Measurements from ENCODE around the gene HOATZ. TPM values are rescaled to one million over a fixed set of nuclear protein-coding genes. Genes with fewer than 3 reads are reported as not detected.
A peak's percentile ranks its signal among the peaks of the same experiment; 100 is the strongest.

HOATZ gene
- total RNA-seq, 1 experiment from 2014 or later, result not detected

DNA sequence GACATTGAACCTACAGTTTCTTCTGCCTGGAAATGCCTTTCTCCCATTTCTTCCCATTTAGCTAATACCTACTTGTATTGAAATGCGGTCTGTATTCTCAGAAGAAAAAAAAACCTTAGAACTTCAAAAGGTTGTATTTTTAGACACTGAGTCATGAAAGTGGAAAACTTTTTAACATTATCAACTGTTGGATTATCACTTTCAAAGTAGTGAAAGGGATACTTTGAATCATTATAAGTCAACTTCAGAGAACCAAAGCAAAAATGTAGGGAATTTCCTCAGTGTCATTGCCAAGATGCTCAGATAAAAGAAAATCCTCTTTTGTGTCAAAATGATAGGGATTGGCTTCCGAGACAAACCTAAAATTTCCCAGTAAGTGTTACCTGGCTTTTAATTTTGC is 6.6 kb downstream of the HOATZ start:
- peak; percentile 63 for DNase-seq (ENCODE audit: low read depth)

DNA sequence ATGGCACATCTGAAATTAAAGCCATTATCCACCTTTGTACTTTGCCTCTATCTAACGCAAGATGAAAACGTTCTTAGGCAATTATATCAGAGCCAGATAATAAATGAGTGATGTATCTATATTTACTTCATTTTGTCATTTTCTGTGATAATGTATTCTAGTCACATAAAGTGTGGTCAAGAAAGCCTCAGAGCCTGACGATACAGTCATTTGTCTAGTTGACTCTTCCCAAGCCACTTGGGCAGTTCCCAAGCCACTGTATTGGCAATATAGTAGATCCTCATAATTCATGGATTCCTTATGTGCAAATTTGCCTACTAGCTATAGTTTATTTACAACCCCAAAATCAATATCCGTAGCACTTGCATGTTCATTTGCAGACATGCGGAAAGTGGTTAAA is 7.8 kb downstream of the HOATZ start:
- DNase-seq (ENCODE audit: low read depth), result no peak

DNA sequence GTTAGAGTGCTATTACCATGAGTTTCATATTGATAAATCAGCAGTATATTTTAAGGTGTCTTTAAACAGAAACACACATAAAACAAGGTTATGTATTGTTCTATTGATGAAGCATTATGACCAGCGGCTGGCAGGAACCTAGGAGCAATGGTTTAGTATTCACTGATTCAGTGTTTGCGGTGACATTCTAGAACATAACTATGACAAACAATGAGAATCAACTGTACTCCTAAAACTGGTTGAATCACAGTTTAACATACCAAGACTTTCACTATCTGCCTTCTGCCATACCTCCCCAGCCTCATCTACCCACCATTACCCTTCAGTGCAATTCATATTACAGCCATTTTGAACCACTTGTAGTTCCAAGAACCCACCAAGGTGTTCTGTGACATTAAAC is 8.8 kb downstream of the HOATZ start:
- DNase-seq (ENCODE audit: low read depth), result no peak

DNA sequence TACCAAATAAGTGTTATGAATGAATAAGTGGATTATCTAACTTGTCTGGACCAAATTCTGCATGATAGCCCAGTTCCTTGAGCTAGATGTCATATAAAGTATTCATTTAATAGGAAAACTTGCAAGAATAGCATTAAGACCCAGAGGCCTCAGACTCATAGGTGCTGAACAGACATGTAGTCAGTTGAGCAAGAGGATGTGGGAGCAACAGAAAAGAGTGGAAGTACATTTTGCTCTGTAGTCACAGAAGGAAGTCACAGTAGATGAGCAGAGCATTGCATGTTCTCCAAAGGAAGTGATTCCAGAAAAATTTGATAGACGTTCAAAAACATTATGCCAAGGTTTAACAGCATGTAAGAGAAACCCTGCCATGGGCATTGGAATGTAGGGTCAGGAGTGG is 9.5 kb downstream of the HOATZ start:
- DNase-seq (ENCODE audit: low read depth), result no peak

DNA sequence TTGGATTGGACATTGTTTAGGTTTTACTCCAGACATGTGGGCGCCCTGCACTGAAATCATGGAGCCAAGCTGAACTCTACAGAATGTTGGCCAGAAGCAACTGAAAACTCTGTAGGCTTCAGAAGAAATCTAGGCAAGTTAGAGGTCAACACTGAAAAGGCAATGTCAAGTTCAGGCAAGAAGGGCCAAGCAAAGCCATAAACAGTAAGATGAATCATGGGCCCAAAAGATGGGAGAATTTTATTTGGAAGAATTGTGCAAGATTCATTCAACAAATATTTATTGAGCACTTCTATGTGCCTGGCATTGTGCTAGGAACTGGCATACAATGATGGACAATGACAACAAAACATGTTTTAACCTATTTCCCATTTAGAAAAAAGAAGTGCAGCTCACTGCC is 10.9 kb downstream of the HOATZ start:
- no peak for DNase-seq (ENCODE audit: low read depth)

DNA sequence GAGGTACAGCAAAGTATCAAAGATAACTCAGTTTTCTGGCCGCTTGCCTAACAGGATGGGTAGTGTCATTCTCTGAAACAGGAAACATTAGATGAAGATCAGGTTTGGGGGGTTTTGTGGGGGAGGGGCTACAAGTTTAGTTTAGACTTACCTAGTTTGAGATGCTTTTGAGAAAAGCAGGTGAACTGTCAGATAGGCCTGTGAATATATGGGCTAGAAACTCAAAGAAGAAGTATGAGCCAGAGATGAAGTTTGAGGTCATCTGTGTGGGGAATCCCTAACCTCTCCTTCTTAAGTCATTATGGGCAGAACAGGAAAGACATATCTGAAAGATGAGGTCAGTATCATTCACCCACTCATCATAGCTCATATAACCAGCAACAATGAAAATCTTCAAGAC is 11.9 kb downstream of the HOATZ start:
- peak; percentile 62 for DNase-seq (ENCODE audit: low read depth)

DNA sequence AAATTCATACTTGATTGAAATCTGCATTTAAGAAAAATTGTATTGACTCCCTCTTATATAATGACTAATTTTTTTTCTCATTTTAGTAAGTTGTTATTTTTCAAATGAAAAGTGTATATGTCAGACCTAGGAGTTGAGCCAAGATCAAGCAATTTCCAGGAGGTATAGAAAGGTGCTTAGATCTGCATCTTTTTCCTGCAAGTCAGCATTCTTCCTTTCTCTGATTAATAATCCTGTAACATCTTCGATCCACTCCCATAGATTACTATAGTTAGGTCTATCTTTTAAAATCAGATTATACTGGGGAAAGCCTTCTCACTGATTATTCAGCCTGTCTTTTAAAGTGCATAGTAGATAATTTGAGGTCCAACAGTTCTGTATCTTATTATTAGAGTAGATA is 12.7 kb downstream of the HOATZ start:
- DNase-seq (ENCODE audit: low read depth), result no peak

DNA sequence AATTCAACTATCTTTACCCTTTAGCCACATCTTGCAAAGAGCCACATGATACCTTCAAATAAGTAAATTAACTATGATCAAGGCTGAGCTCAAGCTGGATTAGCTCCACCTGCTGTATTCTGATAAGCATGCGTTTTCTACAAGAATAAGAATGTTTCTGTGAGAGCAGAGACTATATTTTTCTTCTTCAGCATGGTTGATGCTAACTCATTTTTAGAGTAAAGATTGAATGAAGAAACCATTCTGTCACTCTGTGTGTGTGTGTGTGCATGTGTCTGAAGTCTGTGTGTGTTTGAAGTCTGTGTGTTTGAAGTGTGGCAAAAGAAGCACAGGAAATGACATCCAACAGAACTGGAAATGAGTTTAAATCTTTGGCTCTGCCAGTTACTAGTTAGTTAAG is 14.0 kb downstream of the HOATZ start:
- DNase-seq (ENCODE audit: low read depth), result peak; percentile 23

DNA sequence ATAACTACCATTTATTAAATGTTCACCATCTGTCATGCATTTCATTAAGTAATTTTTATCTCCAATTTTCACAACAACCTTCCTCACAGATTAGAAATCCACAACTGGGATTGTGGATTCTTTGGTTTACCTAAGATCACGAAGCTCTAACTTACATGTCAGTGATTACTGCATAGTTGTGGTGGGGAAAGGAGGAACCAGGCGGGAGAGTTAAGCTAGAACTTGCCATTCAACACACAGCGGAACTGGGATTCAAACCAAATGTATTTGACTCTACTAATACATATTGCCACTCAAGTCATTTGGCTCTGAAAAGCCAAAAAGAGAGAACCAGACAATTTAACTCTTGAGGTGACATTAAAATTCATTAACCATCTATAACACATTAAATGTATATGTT is 15.5 kb downstream of the HOATZ start:
- DNase-seq (ENCODE audit: low read depth), result peak; percentile 62

DNA sequence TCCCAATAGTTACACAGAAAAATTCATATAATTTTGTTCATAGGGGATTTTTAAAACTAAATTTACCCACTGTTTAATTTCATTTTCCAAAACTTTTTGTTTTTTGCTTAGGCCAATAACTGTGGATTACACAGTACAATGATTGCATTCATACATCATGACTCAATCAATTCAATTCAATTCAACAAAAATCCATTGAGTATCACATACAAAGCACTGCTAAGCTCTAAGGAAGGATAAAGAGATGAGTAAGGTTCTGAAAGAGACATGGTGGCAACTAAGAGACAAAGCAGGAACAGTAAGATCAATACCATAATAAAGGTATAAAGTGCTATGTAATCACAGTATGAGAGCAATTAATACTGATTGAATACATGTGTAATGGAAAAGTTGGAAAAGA is 16.6 kb downstream of the HOATZ start:
- DNase-seq (ENCODE audit: low read depth), result peak; percentile 37

DNA sequence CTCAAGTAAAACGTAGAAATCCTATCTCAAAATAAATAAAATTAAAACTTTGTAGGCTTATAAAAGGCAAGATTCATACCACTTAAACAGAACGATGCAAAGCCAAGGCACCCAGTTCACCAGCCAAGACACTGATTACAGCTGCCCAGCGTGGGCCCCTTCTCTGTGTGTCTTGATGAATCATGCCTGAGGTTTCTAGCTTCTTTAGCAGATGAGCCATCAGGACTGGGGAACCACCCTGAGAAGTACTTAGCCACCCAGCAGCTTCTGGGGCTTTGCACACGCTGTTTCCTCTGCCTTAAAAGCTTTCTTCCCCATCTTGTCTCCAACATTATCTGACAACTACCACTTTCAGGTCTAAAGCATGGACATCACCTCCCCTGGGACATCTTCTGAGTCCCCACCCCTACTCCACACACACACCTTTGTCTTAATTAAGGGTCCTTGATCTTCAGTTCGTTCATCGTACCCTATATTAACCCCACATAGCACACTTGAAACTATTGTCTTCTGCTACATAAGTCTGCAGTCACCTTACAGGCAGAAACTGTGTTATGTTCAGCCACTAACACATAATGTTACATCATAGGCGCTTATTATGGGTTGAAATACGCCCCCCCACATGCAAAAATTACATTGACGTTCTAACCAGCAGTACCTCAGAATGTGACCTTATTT is 17.2 kb downstream of the HOATZ start:
- DNase-seq (ENCODE audit: low read depth), result peak; percentile 92

DNA sequence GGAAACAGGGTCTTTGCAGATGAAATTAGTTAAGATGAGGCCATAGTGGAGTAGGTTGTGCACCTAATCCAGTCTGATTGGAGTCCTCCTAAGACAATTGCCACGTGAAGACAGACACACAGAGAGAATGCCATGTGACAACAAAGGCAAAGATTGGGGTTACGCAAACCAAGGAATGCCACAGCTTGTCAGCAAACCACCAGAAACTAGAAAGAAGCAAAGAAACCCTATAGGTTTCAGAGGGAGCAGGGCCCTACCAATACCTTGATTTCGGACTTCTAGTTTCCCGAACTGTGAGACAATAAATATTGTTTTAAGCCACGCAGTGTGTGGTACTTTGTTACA is 17.8 kb downstream of the HOATZ start:
- peak; percentile 22 for DNase-seq (ENCODE audit: low read depth)

DNA sequence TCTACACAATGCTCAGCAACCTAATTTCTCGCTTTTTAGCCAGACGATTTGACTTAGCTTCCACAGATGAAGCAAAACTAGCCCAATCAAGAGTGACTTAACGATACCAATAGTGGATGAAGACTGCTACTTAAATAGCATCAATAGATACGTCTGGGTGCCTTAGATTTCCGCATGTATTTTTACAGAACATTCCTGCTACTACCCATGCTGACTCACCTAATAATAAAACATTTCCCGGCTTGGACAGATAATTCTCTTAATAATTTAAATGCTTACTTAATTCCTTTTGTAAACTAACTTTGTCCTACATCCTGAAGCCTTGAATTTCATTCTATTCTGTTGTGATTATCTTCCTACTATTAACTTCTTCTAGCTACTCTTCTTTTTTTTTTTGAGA is 20.7 kb downstream of the HOATZ start:
- DNase-seq (ENCODE audit: low read depth), result no peak

DNA sequence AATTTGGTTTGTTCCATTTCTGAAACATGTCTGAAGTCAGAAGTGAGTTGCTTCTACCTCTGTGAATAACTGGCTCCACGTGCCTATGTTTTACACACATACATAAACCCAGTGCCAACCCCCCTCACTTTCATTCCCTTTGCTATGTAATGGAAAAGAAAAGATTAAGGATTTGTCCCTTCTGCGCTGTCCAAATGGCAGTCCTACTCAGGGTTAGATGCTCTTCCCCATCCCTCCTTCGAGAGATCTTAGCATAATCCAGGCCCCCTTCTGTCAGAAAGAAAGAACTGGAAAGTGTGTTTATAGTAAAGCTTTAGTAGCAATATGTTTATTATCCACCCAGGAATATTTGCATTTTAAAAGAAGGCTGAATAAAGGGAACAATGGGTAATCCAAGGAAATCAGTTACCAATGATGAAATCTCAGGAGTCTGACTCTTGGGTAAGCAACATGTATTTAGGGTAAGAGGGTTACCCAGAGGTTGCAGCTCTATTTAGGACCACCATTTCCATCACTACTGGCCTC is 22.8 kb downstream of the HOATZ start:
- DNase-seq (ENCODE audit: low read depth), result no peak

DNA sequence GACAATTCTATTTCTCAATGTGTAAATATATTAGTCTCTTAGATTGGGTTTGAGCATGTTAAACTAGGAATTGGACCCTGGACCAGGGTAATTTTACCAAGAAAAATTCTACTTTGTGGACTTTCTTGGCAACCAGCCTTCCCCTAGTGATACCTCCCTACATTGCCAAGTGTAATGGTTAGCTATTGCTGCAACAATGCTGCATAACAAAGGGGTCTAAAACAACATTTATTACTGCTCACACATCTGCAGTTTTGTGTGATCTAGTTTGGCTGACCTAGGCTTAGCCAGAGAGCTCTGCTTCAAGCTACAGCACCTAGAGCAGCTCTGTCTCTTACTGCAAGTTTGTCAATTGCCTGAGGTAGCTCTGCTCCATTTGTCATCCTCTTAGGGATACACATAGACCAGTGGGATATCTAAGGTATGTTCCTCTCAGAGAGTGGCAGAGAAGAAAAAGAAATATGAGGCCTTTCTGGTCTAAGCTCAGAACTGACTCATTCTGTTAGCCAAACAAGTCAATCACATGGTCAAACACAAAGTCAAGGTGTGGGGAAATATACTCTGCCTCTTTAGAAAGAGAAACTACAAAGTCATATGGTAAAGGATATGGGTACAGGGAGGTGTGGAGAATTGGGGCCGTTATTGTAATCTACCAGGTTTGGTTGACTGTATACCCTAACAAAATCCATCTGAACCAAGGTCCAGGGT is 24.0 kb downstream of the HOATZ start:
- no peak for DNase-seq (ENCODE audit: low read depth)

DNA sequence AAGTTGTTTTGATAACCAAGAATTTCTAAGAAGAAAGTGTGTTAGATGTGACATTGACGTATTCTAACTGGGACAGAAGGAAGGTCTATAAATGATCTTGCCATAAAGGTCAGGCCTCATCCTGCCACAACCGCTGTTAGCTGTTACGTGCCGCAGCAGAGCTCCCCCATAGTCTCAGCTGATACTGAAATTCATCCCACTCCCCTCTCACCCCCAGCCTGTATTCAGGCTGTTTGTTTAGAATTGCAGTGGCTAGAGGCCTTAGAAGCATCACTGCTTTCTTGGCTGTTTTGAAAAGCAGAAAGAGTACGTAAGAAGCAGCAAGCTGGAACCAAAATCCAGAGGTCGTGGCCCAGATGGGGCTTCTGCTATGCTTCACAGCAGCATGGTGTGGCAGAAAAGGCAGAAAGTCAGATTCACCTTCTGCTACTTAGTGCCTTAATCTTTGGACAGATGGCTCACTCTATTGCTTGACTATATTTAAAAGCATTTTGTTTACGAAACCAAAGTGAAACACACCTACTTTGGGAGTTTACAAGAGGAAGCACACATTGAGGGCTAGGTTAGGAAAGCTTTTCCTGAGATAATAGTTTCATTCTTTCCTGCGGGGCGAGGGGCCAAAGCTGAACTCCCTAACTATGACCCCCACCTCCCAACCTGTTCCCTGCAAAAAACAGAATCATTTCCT is 25.0 kb downstream of the HOATZ start:
- no peak for DNase-seq (ENCODE audit: low read depth)

DNA sequence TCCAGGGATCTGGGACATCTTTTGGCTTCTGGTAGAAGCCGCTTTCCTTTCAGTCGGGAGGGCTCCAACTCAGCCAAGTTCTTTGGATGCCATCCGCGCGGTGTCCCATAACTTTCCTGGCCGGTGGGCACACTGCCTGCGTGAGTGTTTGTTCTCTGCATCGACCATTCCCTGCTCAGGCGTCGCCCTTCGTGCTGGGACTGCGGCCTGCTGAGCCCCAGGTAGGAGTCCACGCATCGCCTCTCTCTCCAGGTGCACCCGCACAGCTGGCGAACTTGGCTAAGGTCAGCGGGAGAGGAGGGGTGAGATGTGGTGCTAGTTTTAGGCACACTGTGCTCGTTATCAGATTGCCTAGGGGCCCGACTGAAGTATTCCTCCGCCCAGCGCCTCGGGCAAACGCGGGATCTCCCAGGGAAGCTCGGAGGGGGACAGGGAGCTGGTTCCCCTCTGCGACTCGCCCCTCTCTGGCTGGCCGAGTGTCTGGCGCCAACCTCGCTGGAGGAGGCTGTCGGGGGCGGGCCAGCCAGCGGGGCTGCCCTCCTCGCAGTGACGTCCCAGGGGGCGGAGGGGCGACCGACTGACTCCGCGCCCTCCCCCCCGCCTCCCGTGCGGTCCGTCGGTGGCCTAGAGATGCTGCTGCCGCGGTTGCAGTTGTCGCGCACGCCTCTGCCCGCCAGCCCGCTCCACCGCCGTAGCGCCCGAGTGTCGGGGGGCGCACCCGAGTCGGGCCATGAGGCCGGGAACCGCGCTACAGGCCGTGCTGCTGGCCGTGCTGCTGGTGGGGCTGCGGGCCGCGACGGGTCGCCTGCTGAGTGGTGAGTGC is 25.7 kb downstream of the HOATZ start, which contains the start of gene LAYN:
TSS of gene LAYN (plus strand) at position 607 of the 823 bp plus-strand sequence. CDS start at position 731, 124 bp downstream.
- peak; percentile 58 for DNase-seq (ENCODE audit: low read depth)

DNA sequence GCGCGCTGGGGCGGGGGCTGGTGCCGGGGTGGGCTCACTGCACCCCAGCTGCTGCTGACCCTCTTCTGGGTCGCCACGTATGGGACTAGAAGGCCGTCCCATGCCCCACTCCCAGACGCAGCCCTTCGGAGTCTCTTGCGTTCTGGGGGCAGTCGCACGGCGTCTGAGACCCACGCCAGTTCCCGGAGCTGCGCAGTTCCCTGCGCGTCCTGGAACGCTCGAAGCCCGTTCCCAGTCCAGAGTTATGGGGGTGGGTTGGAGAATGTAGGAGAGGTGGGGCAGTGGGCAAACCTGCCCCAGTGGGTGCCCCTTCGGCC is 26.3 kb downstream of the HOATZ start:
- no peak for DNase-seq (ENCODE audit: low read depth)

DNA sequence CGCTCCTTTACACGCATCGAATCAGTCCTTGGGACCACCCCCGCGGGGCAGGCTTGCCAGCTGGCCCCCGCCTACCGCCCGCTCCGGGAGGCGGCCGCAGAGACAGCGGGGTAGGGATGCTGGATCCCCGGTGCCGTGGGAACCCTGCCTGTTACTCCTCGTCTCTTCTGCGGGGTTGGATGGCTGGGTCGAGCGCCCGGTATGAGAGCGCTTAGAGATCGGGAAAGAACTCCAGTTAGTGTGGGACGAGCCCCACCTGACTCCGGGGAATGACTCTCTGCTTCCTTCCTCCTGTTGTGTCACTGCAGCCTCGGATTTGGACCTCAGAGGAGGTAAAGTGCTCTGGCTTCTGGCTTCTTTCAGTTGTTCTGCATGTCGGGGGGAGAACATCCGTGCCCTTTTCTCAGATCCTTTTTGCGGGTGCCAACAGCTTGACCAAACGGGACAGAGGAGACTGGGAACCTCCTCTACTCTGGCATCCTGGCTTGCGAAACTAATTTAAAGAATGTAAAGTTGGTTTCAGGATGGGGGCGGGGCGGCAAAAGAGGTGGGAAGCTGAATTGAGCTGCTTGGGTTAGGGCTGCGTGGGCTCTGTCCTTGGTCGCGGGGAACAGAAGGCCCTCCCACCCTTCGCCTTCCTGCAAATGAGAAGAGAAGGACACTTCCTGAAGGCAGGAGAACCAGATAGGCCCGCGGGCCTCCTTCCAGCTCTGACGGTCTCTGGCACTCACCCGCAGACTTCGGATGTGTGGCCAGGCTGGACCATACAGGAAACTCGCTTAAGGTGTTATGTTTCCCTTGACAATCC is 26.9 kb downstream of the HOATZ start:
- no peak for DNase-seq (ENCODE audit: low read depth)

DNA sequence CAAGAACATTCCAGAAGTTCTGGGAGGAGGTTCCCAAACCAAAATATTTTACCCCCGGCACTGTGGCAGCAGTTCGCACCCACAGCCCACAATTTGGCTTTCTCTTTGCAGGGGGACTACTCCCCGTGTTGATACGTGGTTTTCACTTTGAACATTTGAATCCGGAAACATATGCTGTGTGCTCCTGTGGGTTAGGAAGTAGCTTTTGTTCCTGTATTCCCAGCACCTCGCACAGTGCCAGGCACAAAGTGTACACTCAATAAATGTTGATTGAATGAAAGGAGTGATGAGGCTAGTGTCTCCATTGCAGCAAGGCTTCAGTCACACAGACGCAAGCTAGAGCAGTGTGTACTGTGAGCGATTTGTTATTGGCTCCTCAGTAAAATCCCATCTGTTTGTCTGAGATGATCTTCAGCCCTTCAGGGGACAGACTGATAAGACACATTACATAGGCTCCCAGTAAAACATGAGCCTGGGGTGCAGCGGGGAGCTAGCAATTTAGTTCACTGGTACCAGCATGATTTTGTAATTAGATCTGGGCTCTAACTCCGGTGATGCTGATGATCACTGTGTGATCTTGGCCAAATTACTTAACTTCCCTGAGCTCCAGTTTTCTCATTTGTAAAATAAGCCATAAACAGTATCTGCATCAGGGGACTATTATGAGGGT is 28.2 kb downstream of the HOATZ start:
- no peak for DNase-seq (ENCODE audit: low read depth)

DNA sequence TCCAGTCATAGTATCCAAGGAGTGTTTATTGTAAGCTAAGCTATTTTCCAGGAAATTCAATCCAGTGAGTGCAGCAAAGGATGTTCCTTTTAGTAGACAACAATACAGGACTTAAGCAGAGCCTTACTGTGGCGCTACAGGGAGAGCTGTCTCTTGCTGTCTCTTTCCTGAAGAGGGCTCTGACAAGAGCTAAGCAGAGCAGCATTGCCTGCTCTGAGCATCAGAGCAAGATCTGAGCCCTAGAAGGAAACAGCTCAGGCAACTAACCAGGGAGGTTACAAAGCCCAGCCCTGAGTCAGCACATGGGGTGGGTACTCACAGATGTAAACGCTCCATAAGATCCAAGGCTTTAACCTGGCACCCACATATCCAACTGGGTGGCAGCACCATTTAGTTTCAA is 33.9 kb downstream of the HOATZ start:
- DNase-seq (ENCODE audit: low read depth), result no peak
